IPS DF 19.7 (cell line): ENCODE results near the gene ANKS1A.
"Not testable (repeated sequence)": the region's sequence is repeated elsewhere in the genome, so short reads cannot be mapped to it uniquely, and the experiment has no call there.

Experiments used
- DNase-seq: peaks from one replicate; pipeline ENCODE4 v3.0.0-alpha.2; 2013; ENCODE audit warnings: low read depth, low spot score

Gene ANKS1A, protein sequence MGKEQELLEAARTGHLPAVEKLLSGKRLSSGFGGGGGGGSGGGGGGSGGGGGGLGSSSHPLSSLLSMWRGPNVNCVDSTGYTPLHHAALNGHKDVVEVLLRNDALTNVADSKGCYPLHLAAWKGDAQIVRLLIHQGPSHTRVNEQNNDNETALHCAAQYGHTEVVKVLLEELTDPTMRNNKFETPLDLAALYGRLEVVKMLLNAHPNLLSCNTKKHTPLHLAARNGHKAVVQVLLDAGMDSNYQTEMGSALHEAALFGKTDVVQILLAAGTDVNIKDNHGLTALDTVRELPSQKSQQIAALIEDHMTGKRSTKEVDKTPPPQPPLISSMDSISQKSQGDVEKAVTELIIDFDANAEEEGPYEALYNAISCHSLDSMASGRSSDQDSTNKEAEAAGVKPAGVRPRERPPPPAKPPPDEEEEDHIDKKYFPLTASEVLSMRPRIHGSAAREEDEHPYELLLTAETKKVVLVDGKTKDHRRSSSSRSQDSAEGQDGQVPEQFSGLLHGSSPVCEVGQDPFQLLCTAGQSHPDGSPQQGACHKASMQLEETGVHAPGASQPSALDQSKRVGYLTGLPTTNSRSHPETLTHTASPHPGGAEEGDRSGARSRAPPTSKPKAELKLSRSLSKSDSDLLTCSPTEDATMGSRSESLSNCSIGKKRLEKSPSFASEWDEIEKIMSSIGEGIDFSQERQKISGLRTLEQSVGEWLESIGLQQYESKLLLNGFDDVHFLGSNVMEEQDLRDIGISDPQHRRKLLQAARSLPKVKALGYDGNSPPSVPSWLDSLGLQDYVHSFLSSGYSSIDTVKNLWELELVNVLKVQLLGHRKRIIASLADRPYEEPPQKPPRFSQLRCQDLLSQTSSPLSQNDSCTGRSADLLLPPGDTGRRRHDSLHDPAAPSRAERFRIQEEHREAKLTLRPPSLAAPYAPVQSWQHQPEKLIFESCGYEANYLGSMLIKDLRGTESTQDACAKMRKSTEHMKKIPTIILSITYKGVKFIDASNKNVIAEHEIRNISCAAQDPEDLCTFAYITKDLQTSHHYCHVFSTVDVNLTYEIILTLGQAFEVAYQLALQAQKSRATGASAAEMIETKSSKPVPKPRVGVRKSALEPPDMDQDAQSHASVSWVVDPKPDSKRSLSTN

DNA sequence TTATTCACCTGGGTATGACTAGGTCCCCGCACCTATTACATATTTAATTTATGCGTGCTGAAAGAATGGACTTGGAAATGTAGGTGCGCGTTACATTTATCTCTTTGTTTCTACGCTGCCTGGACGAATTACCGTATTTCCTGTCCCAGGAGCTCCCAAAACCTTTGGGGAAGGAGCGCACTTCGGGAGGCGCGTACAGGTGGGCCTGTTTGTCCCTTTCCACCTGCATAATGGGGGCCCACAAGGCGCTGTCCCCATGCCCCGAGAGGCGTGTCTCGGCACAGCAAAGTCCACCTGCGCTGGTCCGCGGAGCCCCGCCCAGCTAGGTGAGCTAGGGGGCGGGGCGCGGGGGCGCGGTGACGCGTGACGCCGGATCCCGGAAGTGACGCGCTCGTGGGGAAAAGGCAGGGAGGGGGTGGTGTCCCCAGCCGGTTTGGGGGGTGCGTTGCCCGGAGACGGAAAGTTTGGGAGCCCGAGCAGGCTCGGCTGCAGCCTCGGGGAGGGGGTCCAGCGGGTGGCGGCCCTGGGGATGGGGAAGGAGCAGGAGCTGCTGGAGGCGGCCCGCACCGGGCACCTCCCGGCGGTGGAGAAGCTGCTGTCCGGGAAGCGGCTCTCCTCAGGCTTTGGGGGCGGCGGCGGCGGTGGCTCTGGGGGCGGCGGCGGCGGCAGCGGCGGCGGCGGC lies at the start of gene ANKS1A:
TSS of gene ANKS1A (plus strand) at position 382 of the 682 bp plus-strand sequence. CDS start at position 530, 148 bp downstream.
- DNase-seq, result peak; percentile 59

DNA sequence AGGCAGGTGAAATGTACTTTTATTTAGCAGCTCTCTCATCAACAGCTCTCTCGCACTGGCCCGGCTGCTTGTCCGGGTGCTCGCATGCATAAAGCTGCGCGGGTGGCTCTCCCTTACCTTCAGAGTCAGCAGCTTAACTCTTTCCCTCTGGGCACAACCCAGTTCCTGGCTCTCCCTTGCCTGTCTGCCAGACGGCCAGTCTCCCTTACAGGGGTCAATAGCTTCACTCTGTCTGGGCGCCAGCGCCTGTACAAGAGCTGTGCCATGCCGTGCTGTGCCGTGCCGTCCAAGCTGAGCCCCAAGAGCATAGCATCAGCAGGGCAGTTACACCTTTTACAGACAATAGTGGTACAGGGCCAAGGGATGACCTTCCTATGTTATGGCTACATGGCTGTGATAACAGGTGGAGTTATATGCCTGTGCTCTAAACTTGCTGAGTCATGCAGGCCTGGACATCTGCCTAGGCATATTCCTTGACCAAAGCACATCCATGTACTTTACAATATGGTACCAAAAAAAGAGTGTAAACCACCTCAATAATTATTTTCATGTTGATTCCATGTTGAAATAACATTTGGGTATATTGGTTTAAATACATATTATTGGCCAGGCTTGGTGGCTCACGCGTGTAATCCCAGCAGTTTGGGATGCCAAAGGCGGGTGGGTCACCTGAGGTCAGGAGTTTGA lies 49.2 kb upstream of the ANKS1A start:
- DNase-seq, result no peak

DNA sequence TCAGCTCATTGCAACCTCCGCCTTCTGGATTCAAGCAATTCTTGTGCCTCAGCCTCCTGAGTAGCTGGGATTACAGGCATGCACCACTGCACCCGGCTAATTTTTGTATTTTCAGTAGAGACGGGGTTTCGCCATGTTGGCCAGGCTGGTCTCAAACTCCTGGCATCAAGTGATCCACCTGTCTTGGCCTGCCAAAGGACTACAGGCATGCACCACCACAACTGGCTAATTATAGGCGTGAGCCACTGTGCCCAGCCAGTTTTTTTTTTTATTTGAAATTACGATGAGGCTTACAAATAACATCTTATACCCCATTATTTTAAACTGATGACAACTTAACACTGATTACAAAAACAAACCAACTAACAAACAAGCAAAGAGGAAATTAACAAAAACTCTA lies 40.0 kb upstream of the ANKS1A start:
- not testable (repeated sequence) for DNase-seq

DNA sequence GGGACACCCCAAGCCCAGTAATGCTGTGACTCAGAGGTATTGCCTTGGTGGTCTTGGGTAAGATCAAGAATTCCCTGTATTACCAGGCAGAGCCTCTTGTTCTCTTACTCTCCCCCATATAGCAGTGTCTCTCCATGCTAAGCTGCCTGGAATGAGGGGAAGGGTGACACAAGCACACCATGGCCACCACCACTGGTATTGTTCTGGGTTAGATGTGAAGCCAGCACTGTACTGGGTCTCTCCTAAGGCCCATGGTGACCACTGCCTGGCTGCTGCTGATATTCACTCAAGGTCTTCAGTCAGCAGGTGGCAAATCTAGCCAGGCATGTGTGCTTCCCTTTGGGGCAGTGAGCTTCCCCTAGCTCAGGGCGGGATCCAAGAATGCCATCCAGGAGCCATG lies 37.7 kb upstream of the ANKS1A start:
- DNase-seq, result no peak

DNA sequence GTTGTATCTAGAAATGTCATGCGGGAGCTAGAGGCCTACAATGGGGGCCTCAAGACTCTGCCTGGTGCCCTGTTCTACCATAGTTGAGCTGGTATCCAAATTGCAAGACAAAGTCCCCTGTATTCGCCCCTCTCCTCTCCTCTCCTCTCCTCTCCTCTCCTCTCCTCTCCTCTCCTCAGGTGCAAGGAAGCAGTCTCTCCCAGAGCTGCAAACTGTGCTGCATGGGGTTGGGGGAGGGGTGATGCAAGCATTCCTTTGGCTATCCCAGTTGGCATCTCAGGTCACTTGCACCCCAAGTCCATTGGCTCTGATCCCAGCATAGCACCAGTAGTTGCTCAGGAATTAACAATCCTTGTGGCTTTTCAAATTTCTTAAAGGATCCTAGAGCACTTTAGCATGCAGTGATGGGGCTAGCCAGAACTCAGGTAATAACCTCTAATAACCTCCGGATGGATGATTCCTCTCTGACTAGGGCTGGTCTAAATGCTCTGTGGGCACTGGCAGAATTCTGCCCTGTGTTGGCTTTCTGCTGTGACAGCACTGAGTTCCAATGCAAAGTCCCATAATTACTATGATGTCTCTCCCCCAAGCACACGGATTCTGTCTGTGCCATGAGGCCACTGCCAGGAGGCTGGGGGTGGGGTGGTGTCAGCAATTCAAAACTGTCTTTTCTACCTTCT lies 36.5 kb upstream of the ANKS1A start:
- DNase-seq, result no peak

DNA sequence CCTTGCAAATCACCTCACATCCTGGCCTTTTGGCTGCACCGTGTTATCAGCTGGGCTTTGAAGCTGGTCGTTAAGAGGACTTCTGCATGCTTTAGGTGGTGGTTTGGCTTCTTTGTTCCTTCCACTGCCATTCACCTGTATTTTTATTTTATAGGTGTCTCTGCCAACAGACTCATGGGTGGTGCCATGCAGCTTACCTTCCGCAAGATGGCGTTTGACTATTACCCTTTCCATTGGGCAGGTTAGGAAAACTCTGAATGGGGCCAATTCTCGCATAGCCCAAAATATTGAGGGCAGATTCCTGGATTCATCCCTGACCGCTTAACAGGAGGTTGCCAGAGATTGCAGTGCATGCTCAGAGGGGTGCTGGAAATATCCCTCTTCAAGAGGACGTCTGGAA lies 33.6 kb upstream of the ANKS1A start:
- no peak for DNase-seq

DNA sequence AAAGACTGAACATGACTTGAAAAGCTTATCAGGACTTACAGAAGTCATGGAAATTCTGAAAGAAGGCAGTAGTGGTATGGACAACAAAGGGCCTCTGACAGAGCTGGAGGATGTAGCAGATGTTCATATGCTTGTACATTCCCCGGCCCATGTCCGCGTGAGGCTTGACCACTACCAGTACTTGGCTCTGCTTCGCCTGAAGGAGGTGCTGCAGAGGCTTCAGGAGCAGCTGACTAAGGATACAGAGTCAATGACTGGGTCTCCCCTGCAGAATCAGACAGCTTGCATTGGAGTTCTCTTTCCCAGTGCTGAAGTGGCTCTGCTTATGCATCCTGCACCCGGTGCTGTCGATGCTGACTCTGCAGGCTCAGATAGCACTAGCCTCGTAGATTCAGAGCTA lies 30.4 kb upstream of the ANKS1A start:
- DNase-seq, result no peak

DNA sequence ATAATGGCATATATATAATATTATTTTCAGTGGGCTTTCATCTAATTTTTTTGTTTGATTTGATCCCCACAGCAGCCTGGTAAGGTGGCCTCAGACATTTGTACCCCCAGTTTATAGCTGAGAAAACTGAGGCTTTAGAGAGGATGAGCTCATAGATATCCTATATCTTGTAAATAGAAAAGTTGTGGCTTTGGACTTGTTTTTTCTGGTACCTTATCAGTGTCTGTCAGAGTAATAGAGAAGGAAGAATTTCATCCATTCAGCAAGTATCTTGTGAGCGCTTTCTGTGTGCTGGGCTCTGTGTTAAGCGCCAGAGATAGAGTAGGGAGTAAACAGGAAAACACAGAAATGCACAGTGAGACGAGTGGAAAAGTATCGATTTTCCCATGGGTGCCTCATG lies 29.1 kb upstream of the ANKS1A start:
- DNase-seq, result no peak

DNA sequence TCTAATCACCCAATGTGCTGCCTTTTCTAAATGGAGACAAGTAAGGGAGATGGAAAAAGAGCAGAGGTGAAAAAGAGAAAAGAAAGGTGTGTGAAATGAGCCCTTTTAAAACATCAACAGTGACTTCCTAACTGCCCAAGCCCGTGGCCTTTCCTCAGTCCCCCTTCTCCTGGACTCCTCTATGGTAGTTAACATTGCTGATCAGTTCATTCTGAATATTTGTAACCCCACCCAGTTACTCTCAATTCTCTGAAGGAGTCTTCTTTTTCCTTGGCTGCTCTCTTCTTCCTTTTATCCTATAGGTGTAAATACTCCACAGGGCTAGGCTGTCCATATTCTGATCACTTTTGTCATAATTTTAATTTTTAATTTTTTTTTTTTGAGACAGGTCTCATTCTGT lies 28.3 kb upstream of the ANKS1A start:
- DNase-seq, result no peak

DNA sequence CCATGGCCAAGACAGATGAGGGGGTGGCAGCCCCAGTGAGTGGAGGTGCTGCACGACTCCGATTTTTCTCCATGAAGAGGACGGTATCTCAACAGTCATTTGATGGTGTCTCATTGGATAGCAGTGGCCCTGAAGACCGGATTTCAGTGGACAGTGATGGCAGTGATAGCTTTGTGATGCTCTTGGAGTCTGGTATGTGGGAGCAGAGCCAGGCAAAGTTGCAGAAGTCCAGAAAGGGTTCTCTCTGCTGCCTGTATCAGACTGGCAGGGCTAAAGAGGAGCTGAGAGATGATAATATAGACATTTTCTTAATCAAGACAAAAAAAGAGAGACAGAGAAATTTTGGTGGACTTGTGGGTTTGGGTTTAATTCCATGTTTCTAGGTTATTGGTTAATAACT lies 25.0 kb upstream of the ANKS1A start:
- DNase-seq, result no peak

DNA sequence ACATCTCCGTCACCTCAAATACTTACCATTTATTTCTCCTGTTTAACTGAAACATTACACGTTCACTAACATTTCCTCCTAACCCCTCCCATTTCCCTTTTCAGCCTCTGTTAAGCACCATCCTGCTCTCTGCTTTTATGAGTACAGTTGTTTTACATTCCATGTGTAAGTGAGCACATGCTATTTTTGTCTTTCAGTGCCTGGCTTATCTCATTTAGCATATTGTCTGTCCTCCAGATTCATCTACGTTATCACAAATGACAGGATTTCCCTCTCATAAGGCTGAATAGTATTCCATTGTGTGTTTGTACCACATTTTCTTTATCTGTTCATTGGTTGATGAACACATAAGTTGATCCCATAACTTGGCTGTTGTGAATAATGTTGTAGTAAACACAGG lies 23.9 kb upstream of the ANKS1A start:
- no peak for DNase-seq

DNA sequence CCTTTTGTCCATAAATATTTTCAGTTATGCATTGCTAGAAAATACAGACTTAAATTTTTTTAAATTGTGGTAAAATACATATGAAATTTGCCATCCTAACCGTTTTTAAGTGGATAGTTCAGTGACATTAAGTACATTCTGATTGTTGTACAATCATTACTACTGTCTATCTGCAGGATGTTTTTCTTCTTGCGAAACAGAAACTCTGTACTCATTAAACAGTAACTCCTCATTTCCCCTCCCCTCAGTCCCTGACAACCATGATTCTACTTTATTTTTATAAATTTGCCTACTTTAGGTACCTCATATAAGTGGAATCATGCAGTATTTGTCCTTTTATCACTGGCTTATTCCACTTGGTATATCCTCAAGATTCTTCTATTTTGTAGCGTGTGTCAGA lies 22.5 kb upstream of the ANKS1A start:
- no peak for DNase-seq

DNA sequence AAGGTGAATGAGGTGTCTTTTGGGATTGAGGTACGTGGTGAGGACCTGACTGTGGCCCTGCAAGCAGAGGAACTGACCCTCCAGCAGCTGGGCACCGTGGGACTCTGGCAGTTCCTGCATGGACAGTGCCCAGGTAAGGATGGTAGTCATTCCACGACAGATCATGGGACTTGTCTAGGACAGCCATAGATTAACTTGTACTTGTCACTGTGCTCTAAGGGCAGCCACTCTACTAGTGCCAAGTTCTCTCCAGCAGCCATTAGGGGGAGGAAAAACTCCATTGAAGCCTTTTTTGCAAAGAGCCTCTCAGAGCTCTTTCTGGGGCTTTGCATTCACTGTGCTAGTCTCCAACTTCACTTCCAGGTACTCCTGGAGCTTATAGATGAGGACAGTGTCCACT lies 21.6 kb upstream of the ANKS1A start:
- no peak for DNase-seq

DNA sequence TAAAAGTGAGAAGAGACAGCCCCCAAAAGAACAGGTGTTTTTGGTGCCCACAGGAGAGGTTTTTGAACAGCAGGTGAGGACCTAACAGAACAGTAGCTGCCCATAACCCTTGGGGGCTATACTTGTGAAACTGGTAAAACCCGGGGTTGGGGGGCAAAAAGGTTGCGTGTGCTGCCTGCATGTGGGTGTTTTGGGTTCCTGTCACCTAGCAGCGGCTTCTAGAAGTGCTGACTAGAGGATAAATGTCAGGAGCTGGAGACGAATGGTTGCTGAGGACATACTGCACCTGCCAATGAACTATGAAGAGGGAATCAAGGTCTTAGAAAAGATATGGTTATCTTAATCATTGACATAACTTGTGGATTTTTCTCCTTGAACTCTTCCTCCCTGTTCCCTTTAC lies 17.2 kb upstream of the ANKS1A start:
- no peak for DNase-seq

DNA sequence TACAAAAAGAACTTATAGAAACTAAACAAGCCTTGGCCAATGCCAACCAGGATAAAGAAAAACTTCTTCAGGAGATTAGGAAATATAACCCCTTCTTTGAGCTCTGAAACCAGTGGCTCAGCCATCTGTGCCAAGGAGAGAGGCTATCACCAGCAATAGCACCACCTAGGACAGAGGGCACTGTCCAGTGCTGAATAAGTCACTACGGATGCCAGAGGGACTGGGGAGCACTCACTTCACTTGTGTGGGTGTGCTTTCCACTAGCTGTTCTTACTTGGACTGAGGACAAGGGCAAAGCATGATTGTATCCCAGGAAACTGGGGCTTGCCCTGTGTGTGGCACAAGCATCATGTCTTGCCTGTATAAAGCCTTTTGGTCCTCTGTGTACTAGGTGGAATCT lies 16.7 kb upstream of the ANKS1A start:
- DNase-seq, result no peak

DNA sequence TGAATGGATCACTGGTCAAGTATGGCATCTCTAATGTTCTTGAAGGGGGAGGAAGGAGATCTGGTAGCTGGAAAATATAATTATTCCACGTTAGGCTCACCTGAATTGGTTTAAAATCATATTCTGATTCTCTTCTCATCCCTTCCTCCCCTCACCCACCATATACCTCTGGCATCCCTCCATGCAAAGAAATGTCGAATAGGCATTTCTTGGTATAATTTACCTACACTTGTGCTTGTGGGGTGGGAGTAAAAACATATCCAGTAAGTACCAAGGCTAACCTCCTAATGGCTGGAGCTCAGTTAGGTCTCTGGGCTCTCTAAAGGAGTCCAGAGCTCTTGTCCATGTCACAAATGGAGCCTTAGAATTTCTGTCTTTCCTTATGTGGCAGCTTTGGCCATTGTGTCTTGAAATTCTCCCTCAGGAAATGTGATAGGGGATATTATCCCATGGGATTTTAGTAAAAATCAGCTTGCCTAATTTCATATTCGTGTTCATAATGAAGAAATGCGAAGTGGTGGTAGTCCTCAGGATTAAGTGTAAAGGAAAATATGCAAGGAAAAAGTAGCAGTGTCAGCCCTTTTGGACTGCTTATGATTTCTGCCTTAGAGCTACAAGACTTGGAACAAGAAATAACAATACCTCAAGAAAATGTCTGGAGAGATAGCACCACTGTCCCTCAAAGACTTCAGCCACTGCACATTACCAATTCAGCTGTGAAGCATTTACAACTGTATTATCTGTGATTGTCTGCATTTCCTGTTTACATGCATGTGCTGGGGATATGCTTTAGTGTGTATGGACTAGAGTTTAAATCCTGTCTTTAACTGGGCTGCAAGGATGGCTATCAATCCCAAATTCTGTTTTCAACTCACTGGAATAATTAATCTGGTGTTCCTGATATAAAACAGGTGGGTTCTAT lies 13.5 kb upstream of the ANKS1A start:
- no peak for DNase-seq

DNA sequence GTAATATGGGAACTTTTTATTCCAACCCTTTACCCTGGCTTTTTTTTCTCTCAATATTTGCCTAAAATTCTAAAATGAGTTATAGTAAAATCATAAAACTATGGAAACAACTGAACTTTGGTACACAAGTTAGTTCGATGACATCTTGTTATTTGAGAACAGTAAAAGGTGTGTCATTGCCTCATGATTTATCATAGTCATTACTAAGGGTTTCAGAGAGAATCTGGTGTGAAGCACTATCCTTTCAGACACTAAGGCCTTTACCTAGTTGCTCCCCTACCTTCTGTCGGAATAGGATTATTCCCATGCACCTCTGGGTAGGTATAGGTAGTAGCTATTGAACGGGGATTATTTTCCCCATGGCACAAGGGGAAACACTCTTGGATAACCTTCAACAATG lies 12.6 kb upstream of the ANKS1A start:
- no peak for DNase-seq

DNA sequence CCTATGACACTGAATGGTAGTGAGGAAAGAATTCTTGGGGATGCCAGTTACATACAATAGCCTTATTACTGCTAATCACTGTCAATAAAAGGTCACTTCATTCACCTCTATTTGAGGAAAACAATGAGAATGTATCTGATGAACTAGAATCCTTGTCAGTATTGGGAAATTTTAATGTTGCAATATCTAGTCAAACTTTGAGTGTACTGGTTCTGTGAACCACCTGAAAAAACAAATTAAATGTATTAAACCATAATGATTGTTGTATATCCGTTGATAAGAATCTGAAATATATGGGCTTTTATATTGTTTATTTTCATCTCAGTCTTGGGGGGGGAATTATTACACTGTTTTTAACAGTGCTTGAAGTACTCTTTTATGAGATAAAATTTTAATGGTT lies 11.8 kb upstream of the ANKS1A start:
- DNase-seq, result no peak

DNA sequence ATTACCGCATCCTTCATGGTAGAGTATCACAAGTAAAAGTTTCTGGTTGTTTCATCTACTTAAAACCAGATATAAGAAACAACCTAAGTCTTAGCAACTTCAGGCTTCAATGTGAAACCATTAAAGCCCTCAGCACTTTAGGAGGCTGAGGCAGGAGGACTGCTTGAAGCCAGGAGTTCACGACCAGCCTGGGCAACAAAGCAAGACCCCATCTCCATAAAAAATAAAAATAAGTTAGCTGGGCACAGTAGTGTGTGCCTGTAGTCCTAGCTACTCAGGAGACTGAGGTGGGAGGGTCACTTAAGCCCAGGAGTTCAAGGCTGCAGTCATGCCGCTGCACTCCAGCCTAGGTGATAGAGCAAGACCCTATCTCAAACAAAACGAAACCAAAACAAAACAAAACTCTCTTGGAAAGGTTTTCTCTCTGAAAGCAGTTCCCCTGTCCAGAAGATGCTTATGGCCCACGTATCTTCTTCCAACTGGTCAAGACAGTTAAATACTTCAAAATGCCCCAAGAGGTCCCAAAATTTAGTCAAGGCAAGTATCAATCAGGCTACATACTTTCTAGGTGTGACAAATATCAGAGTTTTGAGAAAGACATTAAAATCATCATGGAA lies 11.1 kb upstream of the ANKS1A start:
- DNase-seq, result no peak
